22Rv1 (cell line): ENCODE data around the gene AFF2.

Source experiments
- H3K27ac ChIP-seq: fragments of 450-650 bp; 2 replicates; pipeline ENCODE4 v1.5.1; 2017
- ZFX ChIP-seq: fragments of 450-650 bp; IDR thresholded peaks from 2 replicates; pipeline ENCODE4 v1.6.1; 2017; ENCODE audit warnings: antibody characterized with exemption, borderline replicate concordance
- TF ChIP-seq, protein P1 (sequence below): fragments of 450-650 bp; IDR thresholded peaks from 2 replicates; pipeline ENCODE4 v1.5.1; 2017; ENCODE audit warnings: mild to moderate bottlenecking

The AFF2 gene

GRCh38 chrX:148914783-148915182, 414.4 kb downstream of the AFF2 start:
- TF ChIP-seq, protein P1, sequence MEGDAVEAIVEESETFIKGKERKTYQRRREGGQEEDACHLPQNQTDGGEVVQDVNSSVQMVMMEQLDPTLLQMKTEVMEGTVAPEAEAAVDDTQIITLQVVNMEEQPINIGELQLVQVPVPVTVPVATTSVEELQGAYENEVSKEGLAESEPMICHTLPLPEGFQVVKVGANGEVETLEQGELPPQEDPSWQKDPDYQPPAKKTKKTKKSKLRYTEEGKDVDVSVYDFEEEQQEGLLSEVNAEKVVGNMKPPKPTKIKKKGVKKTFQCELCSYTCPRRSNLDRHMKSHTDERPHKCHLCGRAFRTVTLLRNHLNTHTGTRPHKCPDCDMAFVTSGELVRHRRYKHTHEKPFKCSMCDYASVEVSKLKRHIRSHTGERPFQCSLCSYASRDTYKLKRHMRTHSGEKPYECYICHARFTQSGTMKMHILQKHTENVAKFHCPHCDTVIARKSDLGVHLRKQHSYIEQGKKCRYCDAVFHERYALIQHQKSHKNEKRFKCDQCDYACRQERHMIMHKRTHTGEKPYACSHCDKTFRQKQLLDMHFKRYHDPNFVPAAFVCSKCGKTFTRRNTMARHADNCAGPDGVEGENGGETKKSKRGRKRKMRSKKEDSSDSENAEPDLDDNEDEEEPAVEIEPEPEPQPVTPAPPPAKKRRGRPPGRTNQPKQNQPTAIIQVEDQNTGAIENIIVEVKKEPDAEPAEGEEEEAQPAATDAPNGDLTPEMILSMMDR, result no peak
- TF ChIP-seq ZFX, result no peak
- H3K27ac ChIP-seq, result no peak overlapping the region

GRCh38 chrX:148915474-148915873, 415.1 kb downstream of the AFF2 start:
- TF ChIP-seq ZFX, result no peak
- TF ChIP-seq, protein P1, result no peak
- H3K27ac ChIP-seq, result no peak overlapping the region

- TF ChIP-seq ZFX, result no peak
- TF ChIP-seq, protein P1, result no peak
Observed at GRCh38 chrX:148917441-148917840, 417.0 kb downstream of the AFF2 start.

DNA sequence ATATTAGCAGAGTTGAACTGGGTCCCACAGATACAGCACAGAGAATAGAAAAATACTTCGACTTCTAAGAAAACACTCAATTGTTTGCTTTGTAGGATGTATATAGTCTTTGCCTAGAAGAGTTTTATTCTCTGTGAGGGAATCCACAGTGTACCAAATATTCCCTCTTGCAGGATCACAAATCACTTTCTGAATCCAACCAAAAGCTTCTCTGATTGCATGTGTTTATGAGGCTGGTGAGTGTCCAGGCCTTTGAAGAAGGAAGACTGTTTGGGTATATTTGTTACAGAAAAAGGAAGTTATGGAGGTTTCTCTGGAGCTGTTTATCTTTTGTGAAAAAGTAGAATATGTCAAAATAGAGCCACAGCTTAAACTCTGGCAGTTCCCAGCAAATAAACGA, 423.2 kb downstream of the AFF2 start:
- TF ChIP-seq, protein P1, result no peak
- TF ChIP-seq ZFX, result no peak
- H3K27ac ChIP-seq, result no peak overlapping the region

More at GRCh38 chrX:148917441-148917840, 417.0 kb downstream of the AFF2 start:
- no peak overlapping the region for H3K27ac ChIP-seq

DNA sequence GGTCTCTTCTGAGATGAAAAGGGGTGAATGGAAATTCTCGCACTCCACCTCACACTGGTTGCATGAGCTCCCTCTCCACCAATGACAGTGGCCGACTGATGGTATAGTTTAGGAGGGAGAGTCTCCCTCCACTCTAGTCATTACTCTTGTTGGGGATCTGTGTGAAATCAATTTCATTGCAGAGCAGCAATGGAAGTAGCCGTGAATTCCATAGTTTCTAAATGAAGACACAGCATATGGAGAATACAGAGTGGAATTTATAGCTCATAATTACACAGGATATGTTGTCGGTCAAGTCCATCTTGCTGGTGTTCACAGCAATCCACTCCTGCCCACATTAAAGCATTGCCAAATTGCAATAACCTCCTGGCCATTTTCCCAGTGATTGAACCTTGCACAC, 426.0 kb downstream of the AFF2 start:
- H3K27ac ChIP-seq, result no peak overlapping the region
- no peak for TF ChIP-seq ZFX
- TF ChIP-seq, protein P1, result no peak

DNA sequence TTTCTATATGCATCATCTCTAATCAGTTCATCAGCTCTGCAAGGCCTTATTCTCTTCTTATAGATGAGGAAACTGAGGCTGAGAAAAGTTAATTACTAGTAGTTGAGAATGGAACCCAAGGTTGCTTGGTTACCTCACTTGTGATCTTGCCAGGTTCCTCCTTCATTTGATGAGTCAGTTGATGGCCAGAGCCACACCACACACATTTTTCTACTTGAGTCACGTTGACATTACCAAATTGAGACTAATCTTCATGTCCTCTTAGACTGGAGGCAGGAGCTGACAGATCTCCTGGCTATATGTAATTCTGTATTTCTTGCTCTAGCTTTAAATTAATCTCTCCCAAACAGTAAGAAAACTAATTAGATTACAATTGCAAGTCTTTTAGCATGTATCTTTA, 428.4 kb downstream of the AFF2 start:
- no peak for TF ChIP-seq ZFX
- TF ChIP-seq, protein P1, result no peak
- H3K27ac ChIP-seq, result no peak overlapping the region

DNA sequence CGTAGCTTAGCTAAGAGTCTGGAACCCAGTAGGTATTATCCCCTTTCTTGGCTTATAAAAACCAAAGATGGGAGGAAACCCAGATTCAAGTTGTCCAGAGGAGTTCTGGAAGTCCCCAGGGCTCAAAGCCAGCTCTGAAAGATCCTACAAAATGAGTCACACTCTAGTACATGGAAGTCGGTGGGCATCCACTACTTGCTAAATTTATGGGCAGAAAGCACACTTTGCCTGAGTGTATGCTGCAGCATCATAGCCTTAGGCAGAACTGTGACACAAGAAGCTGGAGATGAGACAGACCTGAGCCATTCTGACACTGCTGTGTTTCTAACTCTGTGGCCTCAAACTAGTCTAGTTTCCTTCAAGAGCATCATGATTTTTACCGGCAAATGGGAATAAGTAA, 429.3 kb downstream of the AFF2 start:
- TF ChIP-seq, protein P1, result no peak
- no peak for TF ChIP-seq ZFX
- no peak overlapping the region for H3K27ac ChIP-seq
